Epithelial cell of esophagus (primary cell): ENCODE results near the gene MAD1L1.

ENCODE experiments used
- DNase-seq: peaks from one replicate; pipeline ENCODE4 v3.0.0; 2010; ENCODE audit warnings: low read depth
- H3K4me3 ChIP-seq: 2 replicates; pipeline ENCODE4 v1.5.1; 2011; ENCODE audit warnings: mild to moderate bottlenecking, low read length, control low read depth
- TF ChIP-seq, protein P1 (sequence below): IDR thresholded peaks from 2 replicates; pipeline ENCODE4 v1.5.1; 2011; ENCODE audit warnings: low read depth, mild to moderate bottlenecking, low read length, control low read depth, inconsistent platforms; ENCODE audit not compliant: insufficient read depth; ENCODE audit errors: missing control alignments

MAD1L1 gene

DNA sequence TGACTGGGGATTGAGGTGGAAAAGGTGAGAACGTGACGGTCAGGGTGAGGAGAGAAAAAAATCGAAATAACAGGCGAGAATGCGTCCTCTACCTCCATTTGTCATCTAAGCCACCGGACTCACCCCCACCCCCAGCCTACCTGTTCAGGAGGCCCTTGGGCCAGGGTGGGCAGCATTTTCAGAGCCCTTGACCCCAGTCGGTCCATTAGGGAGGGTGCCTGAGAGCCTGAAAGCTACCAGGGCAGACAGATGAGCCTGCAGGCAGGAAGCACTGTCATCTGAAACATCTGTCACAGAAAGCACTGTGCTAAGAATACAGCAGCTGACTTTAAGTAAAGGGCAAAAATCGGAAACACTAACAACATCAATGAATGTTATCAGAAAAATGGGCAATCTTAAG is 47.0 kb downstream of the MAD1L1 start:
- DNase-seq = no peak
- no peak overlapping the region for H3K4me3 ChIP-seq
- TF ChIP-seq, protein P1, sequence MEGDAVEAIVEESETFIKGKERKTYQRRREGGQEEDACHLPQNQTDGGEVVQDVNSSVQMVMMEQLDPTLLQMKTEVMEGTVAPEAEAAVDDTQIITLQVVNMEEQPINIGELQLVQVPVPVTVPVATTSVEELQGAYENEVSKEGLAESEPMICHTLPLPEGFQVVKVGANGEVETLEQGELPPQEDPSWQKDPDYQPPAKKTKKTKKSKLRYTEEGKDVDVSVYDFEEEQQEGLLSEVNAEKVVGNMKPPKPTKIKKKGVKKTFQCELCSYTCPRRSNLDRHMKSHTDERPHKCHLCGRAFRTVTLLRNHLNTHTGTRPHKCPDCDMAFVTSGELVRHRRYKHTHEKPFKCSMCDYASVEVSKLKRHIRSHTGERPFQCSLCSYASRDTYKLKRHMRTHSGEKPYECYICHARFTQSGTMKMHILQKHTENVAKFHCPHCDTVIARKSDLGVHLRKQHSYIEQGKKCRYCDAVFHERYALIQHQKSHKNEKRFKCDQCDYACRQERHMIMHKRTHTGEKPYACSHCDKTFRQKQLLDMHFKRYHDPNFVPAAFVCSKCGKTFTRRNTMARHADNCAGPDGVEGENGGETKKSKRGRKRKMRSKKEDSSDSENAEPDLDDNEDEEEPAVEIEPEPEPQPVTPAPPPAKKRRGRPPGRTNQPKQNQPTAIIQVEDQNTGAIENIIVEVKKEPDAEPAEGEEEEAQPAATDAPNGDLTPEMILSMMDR = no peak

DNA sequence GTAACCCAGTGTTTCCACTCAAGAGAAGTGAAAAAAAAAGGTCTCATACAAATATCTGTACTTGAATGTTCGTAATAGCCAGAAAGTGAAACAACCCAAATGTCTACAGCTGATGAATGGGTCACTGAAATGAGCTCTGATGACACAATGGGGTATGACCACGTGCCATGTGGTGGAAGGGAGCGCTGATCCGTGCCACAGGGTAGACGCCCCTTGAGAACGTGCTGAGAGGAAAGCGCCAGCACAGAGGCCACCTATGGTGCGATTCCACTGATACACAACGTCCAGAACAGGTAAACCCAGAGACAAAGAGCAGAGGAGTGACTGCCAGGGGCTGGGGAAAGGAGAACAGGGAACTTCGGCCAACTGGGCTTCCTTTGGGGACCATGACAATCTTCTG is 50.3 kb downstream of the MAD1L1 start:
- DNase-seq = no peak
- H3K4me3 ChIP-seq = no peak overlapping the region
- TF ChIP-seq, protein P1 = no peak

DNA sequence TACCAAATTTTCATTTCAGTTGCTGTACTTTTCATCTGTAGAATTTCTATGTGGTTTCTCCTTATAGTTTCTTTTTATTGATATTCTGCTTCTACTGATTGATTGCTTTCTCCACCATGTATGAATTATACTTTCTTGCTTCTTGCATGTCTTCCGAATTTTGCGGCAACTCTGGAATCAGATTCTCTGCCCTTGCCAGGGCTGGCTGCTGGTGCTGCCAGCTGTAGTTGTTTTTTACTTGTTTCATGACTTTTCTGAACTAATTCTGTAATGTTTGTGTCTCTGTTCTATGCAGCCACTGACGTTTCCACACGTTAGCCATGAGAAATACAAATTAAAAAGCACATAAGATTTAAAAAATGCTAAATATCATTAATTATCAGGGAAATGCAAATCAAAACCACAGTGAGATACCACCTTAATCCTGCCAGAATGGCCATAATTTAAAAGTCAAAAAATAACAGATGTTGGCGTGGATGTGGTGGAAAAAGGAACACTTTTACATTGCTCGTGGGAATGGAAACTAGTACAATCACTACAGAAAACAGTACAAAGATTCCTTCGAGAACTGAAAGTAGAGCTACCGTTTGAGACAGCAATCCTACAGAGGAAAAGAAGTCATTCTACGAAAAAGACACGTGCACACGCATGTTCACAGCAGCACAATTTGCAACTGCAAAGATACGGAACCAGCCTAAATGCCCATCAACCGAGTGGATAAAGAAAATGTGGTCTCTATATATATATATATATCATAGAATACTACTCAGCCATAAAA is 51.5 kb downstream of the MAD1L1 start:
- no peak for DNase-seq
- no peak overlapping the region for H3K4me3 ChIP-seq
- TF ChIP-seq, protein P1 = no peak

DNA sequence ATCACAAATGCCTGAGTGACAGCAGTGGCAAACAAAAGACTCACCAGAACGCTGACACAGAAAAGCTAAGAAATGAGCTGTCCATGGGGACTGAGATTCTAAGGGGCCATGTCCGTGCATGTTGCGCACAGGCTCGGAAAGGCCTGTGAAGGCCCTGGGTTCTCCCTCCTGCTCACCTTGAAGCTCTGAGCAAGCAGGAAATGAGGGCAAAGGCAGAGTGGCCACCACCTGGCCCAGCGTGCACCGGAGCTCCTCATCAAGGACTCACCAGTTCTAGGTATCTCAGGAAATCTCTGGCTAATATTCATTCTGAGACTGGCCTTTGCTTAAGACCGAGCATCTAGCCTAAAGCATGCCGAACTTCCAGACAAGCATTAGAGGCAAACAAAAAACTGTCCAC is 52.7 kb downstream of the MAD1L1 start:
- TF ChIP-seq, protein P1 = no peak
- no peak overlapping the region for H3K4me3 ChIP-seq
- no peak for DNase-seq

DNA sequence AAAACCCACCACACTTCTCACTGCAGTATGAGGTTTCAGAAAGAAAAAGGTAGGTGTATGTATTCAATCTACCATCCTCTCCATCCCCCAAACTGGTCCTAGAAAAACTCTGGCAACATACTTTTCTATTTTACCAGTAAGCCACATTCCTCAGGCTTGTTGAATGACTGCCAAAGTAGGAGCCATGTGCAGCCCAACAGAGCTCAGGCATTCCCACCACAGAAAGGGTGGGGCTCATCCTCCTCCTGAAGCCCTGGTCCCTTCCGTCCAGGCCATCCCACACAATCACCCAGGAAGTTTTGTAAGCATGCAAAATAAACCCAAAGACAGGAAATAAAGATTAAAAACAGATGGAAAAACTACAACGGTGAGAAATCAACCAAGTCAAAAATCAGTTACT is 57.2 kb downstream of the MAD1L1 start:
- DNase-seq = peak; percentile 77
- H3K4me3 ChIP-seq = no peak overlapping the region
- TF ChIP-seq, protein P1 = no peak

DNA sequence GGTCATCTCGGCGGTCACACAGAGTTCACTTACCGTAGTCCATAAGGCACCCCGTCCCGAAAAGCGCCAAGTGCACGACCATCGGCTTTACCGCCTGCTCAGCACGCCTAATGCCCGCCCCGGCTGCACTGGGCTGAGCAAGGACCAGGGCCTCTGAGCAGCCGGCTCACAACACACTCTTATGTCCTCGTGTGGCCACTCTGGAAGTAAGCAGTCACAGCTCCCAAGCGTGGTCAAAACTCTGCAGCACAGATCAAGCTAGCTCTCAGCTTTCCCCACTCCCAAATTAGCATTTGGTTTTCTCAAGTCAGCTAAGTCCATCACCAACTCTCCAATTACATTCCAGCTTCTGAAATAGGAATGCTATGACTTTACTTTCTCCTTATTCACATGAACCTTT is 57.7 kb downstream of the MAD1L1 start:
- DNase-seq = no peak
- H3K4me3 ChIP-seq = no peak overlapping the region
- TF ChIP-seq, protein P1 = no peak

DNA sequence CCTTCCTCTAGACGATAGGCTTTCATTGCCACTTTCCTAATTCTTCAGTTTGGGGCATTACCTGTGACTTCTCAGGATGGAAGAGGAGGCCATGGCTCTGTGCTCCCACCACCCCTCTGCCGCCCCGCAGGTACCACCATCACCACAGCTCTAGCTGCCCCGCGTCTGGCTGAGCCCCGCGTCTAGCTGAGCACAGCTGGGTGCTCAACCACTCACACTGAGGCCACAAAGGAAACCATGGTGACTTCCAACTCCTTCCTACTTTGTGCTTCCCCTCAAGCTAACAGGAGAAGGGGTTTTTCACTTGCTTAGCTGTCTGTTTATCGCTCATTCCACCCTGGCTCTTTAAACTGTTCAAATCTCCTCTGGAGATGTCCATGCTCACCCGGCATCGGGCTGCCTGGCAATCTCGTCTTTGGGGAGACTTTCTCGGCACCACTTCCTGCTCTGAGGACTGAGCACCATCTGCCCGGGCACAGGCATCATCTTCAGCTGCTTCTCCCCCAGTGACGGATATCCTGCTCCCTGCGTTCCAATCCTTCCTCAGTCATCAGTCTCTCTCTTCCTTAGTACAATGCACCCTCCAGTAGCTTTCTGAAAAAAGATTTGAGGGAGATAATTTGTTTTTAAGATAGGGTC is 59.4 kb downstream of the MAD1L1 start:
- H3K4me3 ChIP-seq = no peak overlapping the region
- TF ChIP-seq, protein P1 = no peak
- DNase-seq = no peak
